HEK293 (cell line): ENCODE data around the gene ATP23.

Experiments used
- CTCF ChIP-seq: fragments of 450-650 bp; formaldehyde crosslinking; IDR thresholded peaks from 2 replicates; pipeline ENCODE4 v1.5.1; 2016; ENCODE audit warnings: missing biosample characterization, missing genetic modification characterization
- ZBTB20 ChIP-seq: fragments of 450-650 bp; formaldehyde crosslinking; IDR thresholded peaks from 2 replicates; pipeline ENCODE4 v1.5.1; 2016; ENCODE audit warnings: missing biosample characterization, missing genetic modification characterization
- ZNF174 ChIP-seq: fragments of 450-650 bp; formaldehyde crosslinking; IDR thresholded peaks from 2 replicates; pipeline ENCODE4 v1.5.0; 2017; ENCODE audit warnings: missing biosample characterization, mild to moderate bottlenecking, missing genetic modification characterization
- ZNF398 ChIP-seq: fragments of 450-650 bp; formaldehyde crosslinking; IDR thresholded peaks from 2 replicates; pipeline ENCODE4 v1.5.1; 2017; ENCODE audit warnings: missing biosample characterization, missing genetic modification characterization
- ZNF449 ChIP-seq: fragments of 450-650 bp; formaldehyde crosslinking; IDR thresholded peaks from 2 replicates; pipeline ENCODE4 v1.5.1; 2017; ENCODE audit warnings: missing biosample characterization, mild to moderate bottlenecking, missing genetic modification characterization, moderate library complexity
- TF ChIP-seq, protein P1 (sequence below): fragments of 450-650 bp; formaldehyde crosslinking; IDR thresholded peaks from 2 replicates; pipeline ENCODE4 v1.5.1; 2016; ENCODE audit warnings: missing biosample characterization, missing genetic modification characterization
- TF ChIP-seq, protein P2 (sequence below): fragments of 450-650 bp; formaldehyde crosslinking; optimal IDR thresholded peaks from 2 replicates; pipeline ENCODE3; 2016; ENCODE audit warnings: missing biosample characterization, mild to moderate bottlenecking, missing genetic modification characterization

DNA sequence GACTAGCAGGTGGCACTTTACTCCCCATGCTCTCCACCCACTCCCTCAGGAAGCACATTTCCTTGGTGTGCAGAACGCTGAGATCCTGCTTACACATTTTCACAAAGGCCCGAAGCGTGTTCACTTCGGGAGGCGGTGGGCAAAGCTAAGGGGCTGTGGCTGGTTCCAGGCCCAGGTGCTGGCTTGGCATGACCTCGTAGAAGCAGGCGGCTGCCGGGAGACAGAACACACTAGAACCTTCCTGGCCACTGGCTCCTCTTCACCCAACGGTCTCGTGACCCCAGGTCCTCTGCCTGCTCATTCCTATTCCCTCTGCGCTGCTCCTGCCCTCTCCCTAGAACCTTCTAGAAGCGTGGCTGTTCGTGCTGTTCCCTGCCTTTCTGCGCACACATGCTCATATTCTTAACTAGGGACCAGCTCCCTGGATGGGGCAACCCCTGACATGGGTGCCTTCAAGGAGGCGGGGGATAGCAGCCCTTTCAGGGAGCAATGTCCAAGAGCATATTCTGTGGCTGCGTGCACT, 43.3 kb downstream of the ATP23 start:
- TF ChIP-seq ZNF449 (tag by site-specific recombination), result no peak
- no peak for TF ChIP-seq ZNF174 (tag by site-specific recombination)
- no peak for TF ChIP-seq CTCF
- TF ChIP-seq ZNF398 (tag by site-specific recombination), result no peak
- TF ChIP-seq, protein P1, sequence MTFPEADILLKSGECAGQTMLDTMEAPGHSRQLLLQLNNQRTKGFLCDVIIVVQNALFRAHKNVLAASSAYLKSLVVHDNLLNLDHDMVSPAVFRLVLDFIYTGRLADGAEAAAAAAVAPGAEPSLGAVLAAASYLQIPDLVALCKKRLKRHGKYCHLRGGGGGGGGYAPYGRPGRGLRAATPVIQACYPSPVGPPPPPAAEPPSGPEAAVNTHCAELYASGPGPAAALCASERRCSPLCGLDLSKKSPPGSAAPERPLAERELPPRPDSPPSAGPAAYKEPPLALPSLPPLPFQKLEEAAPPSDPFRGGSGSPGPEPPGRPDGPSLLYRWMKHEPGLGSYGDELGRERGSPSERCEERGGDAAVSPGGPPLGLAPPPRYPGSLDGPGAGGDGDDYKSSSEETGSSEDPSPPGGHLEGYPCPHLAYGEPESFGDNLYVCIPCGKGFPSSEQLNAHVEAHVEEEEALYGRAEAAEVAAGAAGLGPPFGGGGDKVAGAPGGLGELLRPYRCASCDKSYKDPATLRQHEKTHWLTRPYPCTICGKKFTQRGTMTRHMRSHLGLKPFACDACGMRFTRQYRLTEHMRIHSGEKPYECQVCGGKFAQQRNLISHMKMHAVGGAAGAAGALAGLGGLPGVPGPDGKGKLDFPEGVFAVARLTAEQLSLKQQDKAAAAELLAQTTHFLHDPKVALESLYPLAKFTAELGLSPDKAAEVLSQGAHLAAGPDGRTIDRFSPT, result no peak
- TF ChIP-seq ZBTB20 (tag by site-specific recombination), result no peak
- TF ChIP-seq, protein P2, sequence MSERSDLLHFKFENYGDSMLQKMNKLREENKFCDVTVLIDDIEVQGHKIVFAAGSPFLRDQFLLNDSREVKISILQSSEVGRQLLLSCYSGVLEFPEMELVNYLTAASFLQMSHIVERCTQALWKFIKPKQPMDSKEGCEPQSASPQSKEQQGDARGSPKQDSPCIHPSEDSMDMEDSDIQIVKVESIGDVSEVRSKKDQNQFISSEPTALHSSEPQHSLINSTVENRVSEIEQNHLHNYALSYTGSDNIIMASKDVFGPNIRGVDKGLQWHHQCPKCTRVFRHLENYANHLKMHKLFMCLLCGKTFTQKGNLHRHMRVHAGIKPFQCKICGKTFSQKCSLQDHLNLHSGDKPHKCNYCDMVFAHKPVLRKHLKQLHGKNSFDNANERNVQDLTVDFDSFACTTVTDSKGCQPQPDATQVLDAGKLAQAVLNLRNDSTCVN, result no peak
